RWPE2 (cell line): ENCODE results near the gene RERE.
A peak's percentile ranks its signal among the peaks of the same experiment; 100 is the strongest.

Source experiments
- ATAC-seq: fragments of 200-7000 bp; cut with Tn5 transposase; 3 replicates; pipeline ENCODE4 v1.9.1; 2021; ENCODE audit warnings: low read depth
- DNase-seq: peaks from one replicate; pipeline ENCODE4 v3.0.0-alpha.2; 2020; ENCODE audit warnings: low spot score
- H3K27ac ChIP-seq: fragments of 450-650 bp; 2 replicates; pipeline ENCODE4 v1.5.1; 2017; ENCODE audit warnings: mild to moderate bottlenecking; ENCODE audit not compliant: poor library complexity, severe bottlenecking
- H3K27me3 ChIP-seq: fragments of 250-450 bp; sonication (Bioruptor Pico); 2 replicates; pipeline ENCODE4 v1.5.1; 2021; ENCODE audit warnings: mild to moderate bottlenecking, moderate library complexity; ENCODE audit not compliant: insufficient read depth, poor library complexity, severe bottlenecking
- H3K36me3 ChIP-seq: fragments of 250-450 bp; sonication (Bioruptor Pico); 2 replicates; pipeline ENCODE4 v1.5.1; 2020; ENCODE audit warnings: low read depth, mild to moderate bottlenecking, moderate library complexity
- H3K4me1 ChIP-seq: fragments of 250-450 bp; sonication (Bioruptor Pico); 2 replicates; pipeline ENCODE4 v1.5.1; 2021; ENCODE audit warnings: mild to moderate bottlenecking, moderate library complexity; ENCODE audit not compliant: insufficient read depth, poor library complexity, severe bottlenecking
- H3K4me3 ChIP-seq: fragments of 250-450 bp; sonication (Bioruptor Pico); 2 replicates; pipeline ENCODE4 v1.5.1; 2021; ENCODE audit warnings: mild to moderate bottlenecking, moderate library complexity; ENCODE audit not compliant: severe bottlenecking
- H3K9me3 ChIP-seq: fragments of 250-450 bp; sonication (Bioruptor Pico); 2 replicates; pipeline ENCODE4 v1.5.1; 2021; ENCODE audit warnings: mild to moderate bottlenecking, moderate library complexity; ENCODE audit not compliant: severe bottlenecking
- CTCF ChIP-seq: fragments of 450-650 bp; IDR thresholded peaks from one replicate; pipeline ENCODE4 v1.5.1; 2017; ENCODE audit warnings: mild to moderate bottlenecking, moderate library complexity; ENCODE audit not compliant: poor library complexity, severe bottlenecking

The RERE gene

GRCh38 chr1:8350914-8351684 is 466.3 kb downstream of the RERE start:
- no peaks in the 10 kb centered on the region; the same call in 1 of the 2 replicates for H3K36me3 ChIP-seq
- TF ChIP-seq CTCF: no peak
- ATAC-seq (no peak), DNase-seq (no peak)
- no peaks in the 10 kb centered on the region for H3K9me3 ChIP-seq
- no peak overlapping the region for H3K27ac ChIP-seq
- H3K4me3 ChIP-seq: no peak overlapping the region
- no peaks in the 10 kb centered on the region for H3K27me3 ChIP-seq
- peaks cover 8% of the 10 kb centered on the region for H3K4me1 ChIP-seq

GRCh38 chr1:8349961-8350360 is 467.5 kb downstream of the RERE start:
- no peak for ATAC-seq
- TF ChIP-seq CTCF: no peak
- no peak for DNase-seq
- no peak overlapping the region for H3K27ac ChIP-seq
- H3K9me3 ChIP-seq: no peaks in the 10 kb centered on the region
- no peak overlapping the region for H3K4me3 ChIP-seq
- H3K36me3 ChIP-seq: no peaks in the 10 kb centered on the region; the same call in 1 of the 2 replicates
- no peaks in the 10 kb centered on the region for H3K27me3 ChIP-seq
- H3K4me1 ChIP-seq: peaks cover 8% of the 10 kb centered on the region

- TF ChIP-seq CTCF: no peak
- Histone ChIP-seq H3K4me1 (peaks cover 8% of the 10 kb centered on the region), H3K27ac (no peak overlapping the region), H3K4me3 (no peak overlapping the region), H3K9me3 (no peaks in the 10 kb centered on the region), H3K36me3 (no peaks in the 10 kb centered on the region; the same call in 1 of the 2 replicates), H3K27me3 (no peaks in the 10 kb centered on the region)
- no peak for DNase-seq
- ATAC-seq: no peak
Observed at GRCh38 chr1:8349473-8349865, 468.0 kb downstream of the RERE start.

- Histone ChIP-seq H3K9me3 (no peaks in the 10 kb centered on the region), H3K4me3 (no peak overlapping the region), H3K4me1 (peaks cover 9% of the 10 kb centered on the region), H3K27ac (no peak overlapping the region), H3K36me3 (no peaks in the 10 kb centered on the region), H3K27me3 (no peaks in the 10 kb centered on the region)
- TF ChIP-seq CTCF: peak; percentile 95
- ATAC-seq (peak; percentile 61), DNase-seq (no peak)
Observed at GRCh38 chr1:8348777-8349472, 468.5 kb downstream of the RERE start.
